Glutamatergic neuron (in vitro differentiated cells): Measurements from ENCODE around the gene COL6A3. TPM values are rescaled to one million over a fixed set of nuclear protein-coding genes. Genes with fewer than 3 reads are reported as not detected.

ENCODE experiments used
- DNase-seq: peaks from one replicate; pipeline ENCODE4 v3.0.0; 2022
- H3K27ac Mint-ChIP-seq: one replicate; pipeline ENCODE4 v1.8.0; 2020; ENCODE audit warnings: mild to moderate bottlenecking, mixed read lengths, inconsistent platforms; ENCODE audit not compliant: unreplicated experiment
- H3K27me3 Mint-ChIP-seq: one replicate; pipeline ENCODE4 v1.8.0; 2020; ENCODE audit warnings: mild to moderate bottlenecking, moderate library complexity, mixed read lengths, inconsistent platforms; ENCODE audit not compliant: unreplicated experiment
- H3K36me3 Mint-ChIP-seq: one replicate; pipeline ENCODE4 v1.8.0; 2020; ENCODE audit warnings: mild to moderate bottlenecking, mixed read lengths, inconsistent platforms; ENCODE audit not compliant: unreplicated experiment
- H3K4me1 Mint-ChIP-seq: one replicate; pipeline ENCODE4 v1.8.0; 2020; ENCODE audit warnings: mild to moderate bottlenecking, low read depth, mixed read lengths, inconsistent platforms; ENCODE audit not compliant: unreplicated experiment
- H3K4me3 Mint-ChIP-seq: one replicate; pipeline ENCODE4 v1.8.0; 2020; ENCODE audit warnings: mild to moderate bottlenecking, mixed read lengths, inconsistent platforms; ENCODE audit not compliant: unreplicated experiment
- H3K9me3 Mint-ChIP-seq: one replicate; pipeline ENCODE4 v1.8.0; 2020; ENCODE audit warnings: mild to moderate bottlenecking, moderate library complexity, mixed read lengths, inconsistent platforms; ENCODE audit not compliant: unreplicated experiment
- total RNA-seq: library from RNA; stranded (reverse); fragmentation: NEBNext Ultra II Directional; extraction: Animal tissue kit (Norgen Biotek cat#: 25700); gene quantifications from one replicate; pipeline ENCODE4 v1.2.1, GENCODE V29; 2021; ENCODE audit not compliant: unreplicated experiment
- TF ChIP-seq, protein P1 (sequence below): fragments of 200-600 bp; sonication (generic); IDR thresholded peaks from one replicate; pipeline ENCODE4 v1.5.0; 2021; ENCODE audit not compliant: partially characterized antibody, unreplicated experiment

COL6A3 gene
- total RNA-seq, 1 donor from 2014 or later, result 0.07 TPM

GRCh38 chr2:237353215-237353614, 60.7 kb downstream of the COL6A3 start:
- Mint-ChIP-seq H3K27me3 (no peaks in the 10 kb centered on the region), H3K27ac (no peak overlapping the region), H3K4me1 (no peaks in the 10 kb centered on the region), H3K9me3 (peaks cover 3% of the 10 kb centered on the region), H3K4me3 (no peak overlapping the region), H3K36me3 (no peaks in the 10 kb centered on the region)
- TF ChIP-seq, protein P1, sequence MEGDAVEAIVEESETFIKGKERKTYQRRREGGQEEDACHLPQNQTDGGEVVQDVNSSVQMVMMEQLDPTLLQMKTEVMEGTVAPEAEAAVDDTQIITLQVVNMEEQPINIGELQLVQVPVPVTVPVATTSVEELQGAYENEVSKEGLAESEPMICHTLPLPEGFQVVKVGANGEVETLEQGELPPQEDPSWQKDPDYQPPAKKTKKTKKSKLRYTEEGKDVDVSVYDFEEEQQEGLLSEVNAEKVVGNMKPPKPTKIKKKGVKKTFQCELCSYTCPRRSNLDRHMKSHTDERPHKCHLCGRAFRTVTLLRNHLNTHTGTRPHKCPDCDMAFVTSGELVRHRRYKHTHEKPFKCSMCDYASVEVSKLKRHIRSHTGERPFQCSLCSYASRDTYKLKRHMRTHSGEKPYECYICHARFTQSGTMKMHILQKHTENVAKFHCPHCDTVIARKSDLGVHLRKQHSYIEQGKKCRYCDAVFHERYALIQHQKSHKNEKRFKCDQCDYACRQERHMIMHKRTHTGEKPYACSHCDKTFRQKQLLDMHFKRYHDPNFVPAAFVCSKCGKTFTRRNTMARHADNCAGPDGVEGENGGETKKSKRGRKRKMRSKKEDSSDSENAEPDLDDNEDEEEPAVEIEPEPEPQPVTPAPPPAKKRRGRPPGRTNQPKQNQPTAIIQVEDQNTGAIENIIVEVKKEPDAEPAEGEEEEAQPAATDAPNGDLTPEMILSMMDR, result no peak
- no peak for DNase-seq

GRCh38 chr2:237352279-237352845, 61.6 kb downstream of the COL6A3 start:
- Mint-ChIP-seq H3K9me3 (peaks cover 3% of the 10 kb centered on the region), H3K27ac (no peak overlapping the region), H3K27me3 (no peaks in the 10 kb centered on the region), H3K4me3 (no peak overlapping the region), H3K36me3 (no peaks in the 10 kb centered on the region), H3K4me1 (no peaks in the 10 kb centered on the region)
- TF ChIP-seq, protein P1, result no peak
- DNase-seq, result no peak

DNA sequence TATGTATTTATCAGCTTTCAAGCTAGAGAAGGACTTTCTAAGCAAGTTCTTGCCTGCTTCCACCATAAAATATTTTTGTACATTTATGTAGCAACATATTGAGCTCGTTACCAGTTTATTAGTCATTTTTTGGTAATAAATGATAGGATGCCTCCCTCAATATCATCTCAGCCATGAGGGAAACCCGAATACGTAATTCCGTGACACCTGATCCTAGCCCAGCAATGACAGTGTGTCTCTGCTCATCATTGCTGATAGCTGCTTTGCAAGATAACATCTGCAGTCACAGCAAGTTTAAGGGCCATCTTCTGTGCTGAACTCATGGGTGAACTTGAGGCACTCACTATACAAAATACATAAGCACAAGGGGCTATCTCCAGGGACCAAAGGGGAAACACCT, 62.2 kb downstream of the COL6A3 start:
- Mint-ChIP-seq H3K9me3 (peaks cover 4% of the 10 kb centered on the region), H3K36me3 (no peaks in the 10 kb centered on the region), H3K4me3 (no peak overlapping the region), H3K27ac (no peak overlapping the region), H3K27me3 (no peaks in the 10 kb centered on the region), H3K4me1 (peaks cover 3% of the 10 kb centered on the region)
- TF ChIP-seq, protein P1, result no peak
- DNase-seq, result no peak

DNA sequence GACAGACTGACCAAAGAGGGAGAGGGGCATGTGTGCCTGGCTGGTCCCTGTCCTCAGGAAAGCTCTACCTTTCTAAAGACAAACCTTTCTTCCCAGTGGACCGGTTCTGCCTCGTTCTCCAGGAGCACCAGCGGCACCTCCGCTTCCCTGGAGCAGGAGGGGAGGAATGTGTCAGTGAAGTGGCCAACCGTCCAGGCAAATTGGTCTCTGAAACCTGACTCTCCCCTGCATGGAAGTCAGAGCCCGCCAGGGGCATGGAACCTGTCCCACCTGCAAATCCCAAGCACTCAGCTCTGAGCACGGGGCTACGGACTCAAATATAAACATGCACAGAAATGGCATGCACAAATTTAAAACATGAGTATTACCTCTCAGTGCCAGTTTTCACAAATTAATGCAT, 62.9 kb downstream of the COL6A3 start:
- no peak overlapping the region for H3K27ac Mint-ChIP-seq
- no peak overlapping the region for H3K4me3 Mint-ChIP-seq
- peaks cover 8% of the 10 kb centered on the region for H3K4me1 Mint-ChIP-seq
- H3K9me3 Mint-ChIP-seq, result peaks cover 6% of the 10 kb centered on the region
- no peaks in the 10 kb centered on the region for H3K36me3 Mint-ChIP-seq
- no peaks in the 10 kb centered on the region for H3K27me3 Mint-ChIP-seq
- DNase-seq, result no peak
- TF ChIP-seq, protein P1, result no peak

GRCh38 chr2:237350597-237350996, 63.4 kb downstream of the COL6A3 start:
- H3K9me3 Mint-ChIP-seq, result peaks cover 6% of the 10 kb centered on the region
- H3K4me3 Mint-ChIP-seq, result no peak overlapping the region
- peaks cover 13% of the 10 kb centered on the region for H3K4me1 Mint-ChIP-seq
- H3K36me3 Mint-ChIP-seq, result no peaks in the 10 kb centered on the region
- TF ChIP-seq, protein P1, result no peak
- H3K27me3 Mint-ChIP-seq, result no peaks in the 10 kb centered on the region
- no peak overlapping the region for H3K27ac Mint-ChIP-seq
- DNase-seq, result no peak
